HEK293 (cell line): ENCODE data around the gene PFAS.
A peak's percentile ranks its signal among the peaks of the same experiment; 100 is the strongest.

Source experiments
- HOXD13 ChIP-seq: sonication (generic); formaldehyde crosslinking; IDR thresholded peaks from 2 replicates; pipeline ENCODE4 v1.8.0; 2022; ENCODE audit warnings: missing genetic modification reagents, borderline replicate concordance
- KLF1 ChIP-seq: fragments of 450-650 bp; formaldehyde crosslinking; IDR thresholded peaks from 2 replicates; pipeline ENCODE4 v1.5.1; 2016; ENCODE audit warnings: missing biosample characterization, missing genetic modification characterization
- RBAK ChIP-seq: fragments of 450-650 bp; formaldehyde crosslinking; IDR thresholded peaks from 2 replicates; pipeline ENCODE4 v1.5.1; 2016; ENCODE audit warnings: missing biosample characterization, missing genetic modification characterization
- ZBTB1 ChIP-seq: fragments of 450-650 bp; formaldehyde crosslinking; IDR thresholded peaks from 2 replicates; pipeline ENCODE4 v1.5.1; 2016; ENCODE audit warnings: missing biosample characterization, missing genetic modification characterization
- ZFP37 ChIP-seq: fragments of 450-650 bp; formaldehyde crosslinking; IDR thresholded peaks from 2 replicates; pipeline ENCODE4 v1.5.1; 2016; ENCODE audit warnings: missing biosample characterization, missing genetic modification characterization
- ZNF121 ChIP-seq: fragments of 450-650 bp; formaldehyde crosslinking; IDR thresholded peaks from 2 replicates; pipeline ENCODE4 v1.5.1; 2016; ENCODE audit warnings: missing biosample characterization, missing genetic modification characterization
- ZNF138 ChIP-seq: fragments of 450-650 bp; formaldehyde crosslinking; IDR thresholded peaks from 2 replicates; pipeline ENCODE4 v1.5.1; 2016; ENCODE audit warnings: missing biosample characterization, missing genetic modification characterization, borderline replicate concordance
- ZNF146 ChIP-seq: fragments of 450-650 bp; formaldehyde crosslinking; IDR thresholded peaks from 2 replicates; pipeline ENCODE4 v1.5.1; 2016; ENCODE audit warnings: missing biosample characterization, missing genetic modification characterization
- ZNF221 ChIP-seq: fragments of 450-650 bp; formaldehyde crosslinking; IDR thresholded peaks from 2 replicates; pipeline ENCODE4 v1.5.1; 2017; ENCODE audit warnings: missing biosample characterization, missing genetic modification characterization, borderline replicate concordance
- ZNF292 ChIP-seq: fragments of 450-650 bp; formaldehyde crosslinking; IDR thresholded peaks from 2 replicates; pipeline ENCODE4 v1.5.1; 2016; ENCODE audit warnings: low read depth, missing biosample characterization, missing genetic modification characterization, borderline replicate concordance
- ZNF302 ChIP-seq: fragments of 450-650 bp; formaldehyde crosslinking; IDR thresholded peaks from 2 replicates; pipeline ENCODE4 v1.5.1; 2016; ENCODE audit warnings: missing biosample characterization, missing genetic modification characterization, low read depth
- ZNF350 ChIP-seq: fragments of 450-650 bp; formaldehyde crosslinking; IDR thresholded peaks from 2 replicates; pipeline ENCODE4 v1.5.0; 2017; ENCODE audit warnings: missing biosample characterization, mild to moderate bottlenecking, missing genetic modification characterization
- ZNF354C ChIP-seq: fragments of 450-650 bp; formaldehyde crosslinking; IDR thresholded peaks from 2 replicates; pipeline ENCODE4 v1.5.1; 2016; ENCODE audit warnings: missing biosample characterization, missing genetic modification characterization, low read depth, borderline replicate concordance
- ZNF366 ChIP-seq: fragments of 450-650 bp; formaldehyde crosslinking; conservative IDR thresholded peaks from 2 replicates; pipeline ENCODE4 v1.5.1; 2016; ENCODE audit warnings: missing biosample characterization, missing genetic modification characterization
- ZNF514 ChIP-seq: fragments of 450-650 bp; formaldehyde crosslinking; IDR thresholded peaks from 2 replicates; pipeline ENCODE4 v1.5.1; 2016; ENCODE audit warnings: missing biosample characterization, missing genetic modification characterization
- ZNF555 ChIP-seq: fragments of 450-650 bp; formaldehyde crosslinking; conservative IDR thresholded peaks from 2 replicates; pipeline ENCODE4 v1.5.1; 2017; ENCODE audit warnings: missing biosample characterization, mild to moderate bottlenecking, missing genetic modification characterization, inconsistent platforms
- ZNF600 ChIP-seq: fragments of 450-650 bp; formaldehyde crosslinking; IDR thresholded peaks from 2 replicates; pipeline ENCODE4 v1.5.1; 2016; ENCODE audit warnings: missing biosample characterization, missing genetic modification characterization
- ZNF677 ChIP-seq: fragments of 450-650 bp; IDR thresholded peaks from 2 replicates; pipeline ENCODE4 v1.5.0; 2018; ENCODE audit warnings: missing biosample characterization, mild to moderate bottlenecking, missing genetic modification characterization, moderate library complexity
- ZNF76 ChIP-seq: fragments of 450-650 bp; formaldehyde crosslinking; IDR thresholded peaks from 2 replicates; pipeline ENCODE4; 2016; ENCODE audit warnings: low read depth, missing biosample characterization, missing genetic modification characterization, borderline replicate concordance
- ZNF785 ChIP-seq: fragments of 450-650 bp; formaldehyde crosslinking; IDR thresholded peaks from 2 replicates; pipeline ENCODE4 v1.5.1; 2016; ENCODE audit warnings: missing biosample characterization, missing genetic modification characterization
- ZNF792 ChIP-seq: fragments of 450-650 bp; formaldehyde crosslinking; IDR thresholded peaks from 2 replicates; pipeline ENCODE4 v1.5.1; 2016; ENCODE audit warnings: missing biosample characterization, missing genetic modification characterization
- ZNF837 ChIP-seq: fragments of 450-650 bp; formaldehyde crosslinking; IDR thresholded peaks from 2 replicates; pipeline ENCODE4 v1.5.1; 2016; ENCODE audit warnings: missing biosample characterization, missing genetic modification characterization
- TF ChIP-seq, protein P1 (sequence below): fragments of 450-650 bp; formaldehyde crosslinking; IDR thresholded peaks from 2 replicates; pipeline ENCODE4; 2016; ENCODE audit warnings: missing biosample characterization, missing genetic modification characterization
- TF ChIP-seq, protein P2 (sequence below): fragments of 450-650 bp; formaldehyde crosslinking; IDR thresholded peaks from 2 replicates; pipeline ENCODE4 v1.5.1; 2016; ENCODE audit warnings: missing biosample characterization, missing genetic modification characterization
- TF ChIP-seq, protein P3 (sequence below): fragments of 450-650 bp; formaldehyde crosslinking; IDR thresholded peaks from 2 replicates; pipeline ENCODE4 v1.5.1; 2016; ENCODE audit warnings: missing biosample characterization, missing genetic modification characterization
- TF ChIP-seq, protein P4 (sequence below): fragments of 450-650 bp; formaldehyde crosslinking; IDR thresholded peaks from 2 replicates; pipeline ENCODE4 v1.5.0; 2017; ENCODE audit warnings: missing biosample characterization, missing genetic modification characterization, borderline replicate concordance
- TF ChIP-seq, protein P5 (sequence below): fragments of 450-650 bp; formaldehyde crosslinking; IDR thresholded peaks from 2 replicates; pipeline ENCODE4 v1.5.1; 2016; ENCODE audit warnings: missing biosample characterization, missing genetic modification characterization, low read depth
- TF ChIP-seq, protein P6 (sequence below): fragments of 450-650 bp; IDR thresholded peaks from 2 replicates; pipeline ENCODE4 v1.5.1; 2018; ENCODE audit warnings: missing biosample characterization, mild to moderate bottlenecking, missing genetic modification characterization
- TF ChIP-seq, protein P7 (sequence below): fragments of 450-650 bp; formaldehyde crosslinking; IDR thresholded peaks from 2 replicates; pipeline ENCODE4 v1.5.1; 2016; ENCODE audit warnings: missing biosample characterization, missing genetic modification characterization

The PFAS gene

DNA sequence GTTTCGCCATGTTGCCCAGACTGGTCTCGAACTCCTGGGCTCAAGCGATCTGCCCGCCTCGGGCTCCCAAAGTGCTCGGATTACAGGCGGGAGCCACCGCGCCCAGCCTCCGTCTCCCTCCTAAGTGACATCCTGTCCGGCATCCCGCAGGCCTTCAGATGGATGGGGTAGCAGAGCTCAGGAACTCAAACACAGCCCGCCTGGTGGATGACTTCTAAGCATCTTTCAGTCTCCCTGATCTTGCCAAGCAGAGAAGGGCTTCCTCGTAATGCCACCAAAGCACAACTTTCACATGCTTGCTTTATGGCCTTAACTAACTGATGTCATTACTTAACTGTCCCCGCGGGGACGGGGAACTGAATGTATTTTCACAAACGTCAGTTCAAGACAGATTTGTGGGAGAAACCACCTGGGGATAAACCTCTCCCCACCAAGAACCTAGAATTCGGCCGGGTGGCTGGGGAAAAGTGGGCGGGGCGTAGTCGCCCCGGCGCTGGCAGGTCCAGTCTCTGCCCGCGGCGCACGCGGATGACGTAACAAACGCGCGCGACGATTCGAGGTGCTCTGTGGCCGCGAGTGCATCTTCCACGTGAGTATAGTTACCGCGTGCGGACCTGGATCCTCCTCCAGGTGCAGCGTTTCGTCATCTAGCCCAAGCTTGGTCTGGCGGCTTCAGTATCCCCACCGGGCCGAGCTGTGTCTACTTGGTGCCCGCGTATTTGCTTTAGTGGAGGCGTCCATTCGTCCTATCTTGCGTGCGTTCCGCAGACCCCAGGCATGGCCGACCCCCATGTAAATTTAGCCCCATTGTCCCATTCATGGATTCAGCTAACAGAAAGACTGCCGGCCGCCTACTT lies at the start of gene PFAS (continued):
- TF ChIP-seq ZFP37 (tag by site-specific recombination), result no peak
- no peak for TF ChIP-seq ZNF350 (tag by site-specific recombination)
- no peak for TF ChIP-seq ZNF677 (tag by site-specific recombination)
- TF ChIP-seq RBAK (tag by site-specific recombination), result no peak
- TF ChIP-seq, protein P1, sequence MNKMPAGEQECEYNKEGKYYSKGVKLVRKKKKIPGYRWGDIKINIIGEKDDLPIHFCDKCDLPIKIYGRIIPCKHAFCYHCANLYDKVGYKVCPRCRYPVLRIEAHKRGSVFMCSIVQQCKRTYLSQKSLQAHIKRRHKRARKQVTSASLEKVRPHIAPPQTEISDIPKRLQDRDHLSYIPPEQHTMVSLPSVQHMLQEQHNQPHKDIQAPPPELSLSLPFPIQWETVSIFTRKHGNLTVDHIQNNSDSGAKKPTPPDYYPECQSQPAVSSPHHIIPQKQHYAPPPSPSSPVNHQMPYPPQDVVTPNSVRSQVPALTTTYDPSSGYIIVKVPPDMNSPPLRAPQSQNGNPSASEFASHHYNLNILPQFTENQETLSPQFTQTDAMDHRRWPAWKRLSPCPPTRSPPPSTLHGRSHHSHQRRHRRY (tag by site-specific recombination), result no peak
- TF ChIP-seq ZNF785 (tag by site-specific recombination), result peak; percentile 74; the same call in 1 of the 2 replicates
- TF ChIP-seq KLF1, result no peak
- no peak; the same call in 1 of the 2 replicates for TF ChIP-seq ZNF121 (tag by site-specific recombination)
- TF ChIP-seq, protein P2, sequence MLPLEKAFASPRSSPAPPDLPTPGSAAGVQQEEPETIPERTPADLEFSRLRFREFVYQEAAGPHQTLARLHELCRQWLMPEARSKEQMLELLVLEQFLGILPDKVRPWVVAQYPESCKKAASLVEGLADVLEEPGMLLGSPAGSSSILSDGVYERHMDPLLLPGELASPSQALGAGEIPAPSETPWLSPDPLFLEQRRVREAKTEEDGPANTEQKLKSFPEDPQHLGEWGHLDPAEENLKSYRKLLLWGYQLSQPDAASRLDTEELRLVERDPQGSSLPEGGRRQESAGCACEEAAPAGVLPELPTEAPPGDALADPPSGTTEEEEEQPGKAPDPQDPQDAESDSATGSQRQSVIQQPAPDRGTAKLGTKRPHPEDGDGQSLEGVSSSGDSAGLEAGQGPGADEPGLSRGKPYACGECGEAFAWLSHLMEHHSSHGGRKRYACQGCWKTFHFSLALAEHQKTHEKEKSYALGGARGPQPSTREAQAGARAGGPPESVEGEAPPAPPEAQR (tag by site-specific recombination), result no peak
- TF ChIP-seq, protein P3, sequence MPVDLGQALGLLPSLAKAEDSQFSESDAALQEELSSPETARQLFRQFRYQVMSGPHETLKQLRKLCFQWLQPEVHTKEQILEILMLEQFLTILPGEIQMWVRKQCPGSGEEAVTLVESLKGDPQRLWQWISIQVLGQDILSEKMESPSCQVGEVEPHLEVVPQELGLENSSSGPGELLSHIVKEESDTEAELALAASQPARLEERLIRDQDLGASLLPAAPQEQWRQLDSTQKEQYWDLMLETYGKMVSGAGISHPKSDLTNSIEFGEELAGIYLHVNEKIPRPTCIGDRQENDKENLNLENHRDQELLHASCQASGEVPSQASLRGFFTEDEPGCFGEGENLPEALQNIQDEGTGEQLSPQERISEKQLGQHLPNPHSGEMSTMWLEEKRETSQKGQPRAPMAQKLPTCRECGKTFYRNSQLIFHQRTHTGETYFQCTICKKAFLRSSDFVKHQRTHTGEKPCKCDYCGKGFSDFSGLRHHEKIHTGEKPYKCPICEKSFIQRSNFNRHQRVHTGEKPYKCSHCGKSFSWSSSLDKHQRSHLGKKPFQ (tag by site-specific recombination), result no peak
- TF ChIP-seq ZNF837 (tag by site-specific recombination), result no peak
- no peak for TF ChIP-seq ZNF221 (tag by site-specific recombination)
- TF ChIP-seq, protein P4, sequence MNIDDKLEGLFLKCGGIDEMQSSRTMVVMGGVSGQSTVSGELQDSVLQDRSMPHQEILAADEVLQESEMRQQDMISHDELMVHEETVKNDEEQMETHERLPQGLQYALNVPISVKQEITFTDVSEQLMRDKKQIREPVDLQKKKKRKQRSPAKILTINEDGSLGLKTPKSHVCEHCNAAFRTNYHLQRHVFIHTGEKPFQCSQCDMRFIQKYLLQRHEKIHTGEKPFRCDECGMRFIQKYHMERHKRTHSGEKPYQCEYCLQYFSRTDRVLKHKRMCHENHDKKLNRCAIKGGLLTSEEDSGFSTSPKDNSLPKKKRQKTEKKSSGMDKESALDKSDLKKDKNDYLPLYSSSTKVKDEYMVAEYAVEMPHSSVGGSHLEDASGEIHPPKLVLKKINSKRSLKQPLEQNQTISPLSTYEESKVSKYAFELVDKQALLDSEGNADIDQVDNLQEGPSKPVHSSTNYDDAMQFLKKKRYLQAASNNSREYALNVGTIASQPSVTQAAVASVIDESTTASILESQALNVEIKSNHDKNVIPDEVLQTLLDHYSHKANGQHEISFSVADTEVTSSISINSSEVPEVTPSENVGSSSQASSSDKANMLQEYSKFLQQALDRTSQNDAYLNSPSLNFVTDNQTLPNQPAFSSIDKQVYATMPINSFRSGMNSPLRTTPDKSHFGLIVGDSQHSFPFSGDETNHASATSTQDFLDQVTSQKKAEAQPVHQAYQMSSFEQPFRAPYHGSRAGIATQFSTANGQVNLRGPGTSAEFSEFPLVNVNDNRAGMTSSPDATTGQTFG, result no peak
- no peak; the same call in 1 of the 2 replicates for TF ChIP-seq ZNF146 (tag by site-specific recombination)
- TF ChIP-seq, protein P5, sequence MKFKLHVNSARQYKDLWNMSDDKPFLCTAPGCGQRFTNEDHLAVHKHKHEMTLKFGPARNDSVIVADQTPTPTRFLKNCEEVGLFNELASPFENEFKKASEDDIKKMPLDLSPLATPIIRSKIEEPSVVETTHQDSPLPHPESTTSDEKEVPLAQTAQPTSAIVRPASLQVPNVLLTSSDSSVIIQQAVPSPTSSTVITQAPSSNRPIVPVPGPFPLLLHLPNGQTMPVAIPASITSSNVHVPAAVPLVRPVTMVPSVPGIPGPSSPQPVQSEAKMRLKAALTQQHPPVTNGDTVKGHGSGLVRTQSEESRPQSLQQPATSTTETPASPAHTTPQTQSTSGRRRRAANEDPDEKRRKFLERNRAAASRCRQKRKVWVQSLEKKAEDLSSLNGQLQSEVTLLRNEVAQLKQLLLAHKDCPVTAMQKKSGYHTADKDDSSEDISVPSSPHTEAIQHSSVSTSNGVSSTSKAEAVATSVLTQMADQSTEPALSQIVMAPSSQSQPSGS, result peak; percentile 97
- no peak for TF ChIP-seq ZNF292
- no peak for TF ChIP-seq ZNF514 (tag by site-specific recombination)
- no peak for TF ChIP-seq ZNF366 (tag by site-specific recombination)
- TF ChIP-seq ZNF302 (tag by site-specific recombination), result no peak
- no peak for TF ChIP-seq ZNF792 (tag by site-specific recombination)
- TF ChIP-seq ZNF76 (tag by site-specific recombination), result peak; percentile 80
- no peak for TF ChIP-seq ZNF138
- TF ChIP-seq ZNF600 (tag by site-specific recombination), result no peak
- TF ChIP-seq, protein P6, sequence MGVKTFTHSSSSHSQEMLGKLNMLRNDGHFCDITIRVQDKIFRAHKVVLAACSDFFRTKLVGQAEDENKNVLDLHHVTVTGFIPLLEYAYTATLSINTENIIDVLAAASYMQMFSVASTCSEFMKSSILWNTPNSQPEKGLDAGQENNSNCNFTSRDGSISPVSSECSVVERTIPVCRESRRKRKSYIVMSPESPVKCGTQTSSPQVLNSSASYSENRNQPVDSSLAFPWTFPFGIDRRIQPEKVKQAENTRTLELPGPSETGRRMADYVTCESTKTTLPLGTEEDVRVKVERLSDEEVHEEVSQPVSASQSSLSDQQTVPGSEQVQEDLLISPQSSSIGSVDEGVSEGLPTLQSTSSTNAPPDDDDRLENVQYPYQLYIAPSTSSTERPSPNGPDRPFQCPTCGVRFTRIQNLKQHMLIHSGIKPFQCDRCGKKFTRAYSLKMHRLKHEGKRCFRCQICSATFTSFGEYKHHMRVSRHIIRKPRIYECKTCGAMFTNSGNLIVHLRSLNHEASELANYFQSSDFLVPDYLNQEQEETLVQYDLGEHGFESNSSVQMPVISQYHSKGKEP, result 0 out of 2 replicates have a peak, but pooled peaks have one; percentile 17
- TF ChIP-seq ZBTB1 (tag by site-specific recombination), result no peak
- TF ChIP-seq, protein P7, sequence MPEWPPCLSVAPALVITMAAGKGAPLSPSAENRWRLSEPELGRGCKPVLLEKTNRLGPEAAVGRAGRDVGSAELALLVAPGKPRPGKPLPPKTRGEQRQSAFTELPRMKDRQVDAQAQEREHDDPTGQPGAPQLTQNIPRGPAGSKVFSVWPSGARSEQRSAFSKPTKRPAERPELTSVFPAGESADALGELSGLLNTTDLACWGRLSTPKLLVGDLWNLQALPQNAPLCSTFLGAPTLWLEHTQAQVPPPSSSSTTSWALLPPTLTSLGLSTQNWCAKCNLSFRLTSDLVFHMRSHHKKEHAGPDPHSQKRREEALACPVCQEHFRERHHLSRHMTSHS (tag by site-specific recombination), result no peak
- TF ChIP-seq HOXD13 (CRISPR knock-in tag), result no peak
- TF ChIP-seq ZNF354C (tag by site-specific recombination), result no peak
- no peak for TF ChIP-seq ZNF555
